ENCODE results near the gene MEAK7. TPM values are rescaled to one million over a fixed set of nuclear protein-coding genes. Genes with fewer than 3 reads are reported as not detected.

MEAK7 gene
- total RNA-seq, 2 experiments from 2014 or later, result 6.3 to 7.0 TPM

- Mint-ChIP-seq H3K36me3 (ENCODE audit: low read depth) (no peaks in the 10 kb centered on the region), H3K4me1 (ENCODE audit: low read depth) (no peaks in the 10 kb centered on the region), H3K27ac (no peak overlapping the region), H3K27me3 (ENCODE audit: low read depth) (no peaks in the 10 kb centered on the region), H3K9me3 (no peaks in the 10 kb centered on the region), H3K4me3 (no peak overlapping the region)
- CTCF ChIA-PET, result interaction anchor here (0.7 kb wide), 1 partner anchor 264 kb away, joined by 3 read pairs; no protein-coding TSS in a partner anchor
- intact Hi-C loops (cut with micrococcal nuclease), result no loop called here
- DNase-seq, result no peak
Measured at GRCh38 chr16:84458606-84459532, 45.6 kb downstream of the MEAK7 start.

DNA sequence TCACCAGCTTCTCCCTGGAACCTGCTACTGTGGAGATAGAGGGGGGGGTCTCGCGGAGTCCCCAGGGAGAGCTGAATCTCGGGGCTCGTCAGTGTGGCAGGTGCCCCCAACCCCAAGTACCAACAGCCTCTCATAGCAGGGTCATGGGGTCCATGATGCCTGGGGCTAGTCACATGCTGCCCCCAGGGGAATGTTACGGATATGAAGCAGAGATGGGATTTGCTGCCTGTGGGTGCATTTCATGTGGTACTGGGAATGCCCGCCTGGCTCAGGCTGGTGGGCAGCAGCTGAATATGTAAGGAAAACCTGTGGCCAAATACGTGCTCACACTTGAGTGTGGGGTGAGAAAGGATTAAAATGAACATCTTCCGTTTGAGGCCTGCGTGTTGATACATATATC is 49.4 kb downstream of the MEAK7 start:
- Mint-ChIP-seq H3K27me3 (ENCODE audit: low read depth) (no peaks in the 10 kb centered on the region), H3K4me1 (ENCODE audit: low read depth) (no peaks in the 10 kb centered on the region), H3K36me3 (ENCODE audit: low read depth) (no peaks in the 10 kb centered on the region), H3K27ac (no peak overlapping the region), H3K9me3 (peaks cover 3% of the 10 kb centered on the region), H3K4me3 (no peak overlapping the region)
- intact Hi-C loops (cut with micrococcal nuclease), result no loop called here
- no peak for DNase-seq
- CTCF ChIA-PET, result no interaction called here

Other genes with a start within 250 kb of the MEAK7 start
- gene WFDC1, start 209.8 kb downstream of the MEAK7 start, total RNA-seq, result not detected
- gene ATP2C2, start 136.1 kb downstream of the MEAK7 start, total RNA-seq, result not detected
- gene COTL1, start 113.4 kb upstream of the MEAK7 start, total RNA-seq, result 100 to 1,000 TPM; 325 to 328 TPM
- 10 to 100 TPM; 45.7 to 50.3 TPM for gene KLHL36, start 143.9 kb upstream of the MEAK7 start, total RNA-seq
- gene USP10, start 195.3 kb upstream of the MEAK7 start, total RNA-seq, result 10 to 100 TPM; 93.9 to 95.2 TPM

Data from activated naive CD4-positive, alpha-beta T cell treated with anti-CD3 and anti-CD28 coated beads for 36 hours (primary cell).